H1 (cell line): ENCODE data around the gene KRT4. TPM values are rescaled to one million over a fixed set of nuclear protein-coding genes. Genes with fewer than 3 reads are reported as not detected.

Source experiments
- CTCF ChIA-PET: fragments of 300-600 bp; sonication (Branson Sonifier 250); formaldehyde crosslinking; loops from one replicate; lab custom pipeline; 2021; ENCODE audit not compliant: partially characterized antibody; lab: Charles Lee
- POLR2A ChIA-PET: fragments of 300-600 bp; sonication (Branson Sonifier 250); formaldehyde crosslinking; loops from one replicate; lab custom pipeline; 2021; ENCODE audit warnings: inconsistent platforms; ENCODE audit not compliant: partially characterized antibody; lab: Charles Lee
- DNase-seq, 2 experiments: peaks; one replicate each; pipeline versions ENCODE4 v3.0.0 to v3.0.0-alpha.2; 2010 to 2022; ENCODE audit warnings: low spot score in 2 of 2, low read depth in 1 of 2, mixed read lengths in 1 of 2
- FAIRE-seq: peaks from 2 replicates; lab custom pipeline; 2011; peaks lifted over from hg19 to GRCh38; lab: Jason Lieb, UNC
- H2AFZ ChIP-seq: 2 replicates; pipeline ENCODE4 v1.8.1; 2012; ENCODE audit warnings: low read length, inconsistent platforms
- H2AK5ac ChIP-seq: 2 replicates; pipeline ENCODE4 v1.6.1; 2013; ENCODE audit warnings: low read depth, low read length
- H2BK120ac ChIP-seq: replicated peaks from 2 replicates; pipeline ENCODE3; 2013; ENCODE audit warnings: low read depth, low read length, inconsistent platforms
- H2BK12ac ChIP-seq: 2 replicates; pipeline ENCODE4 v1.6.1; 2013; ENCODE audit warnings: low read depth, low read length
- H2BK15ac ChIP-seq: 2 replicates; pipeline ENCODE4 v1.6.1; 2013; ENCODE audit warnings: low read length
- H2BK20ac ChIP-seq: 2 replicates; pipeline ENCODE4 v1.6.1; 2013; ENCODE audit warnings: low read length
- H2BK5ac ChIP-seq: 2 replicates; pipeline ENCODE4 v1.6.1; 2013; ENCODE audit warnings: low read depth, low read length
- H3K14ac ChIP-seq: 2 replicates; pipeline ENCODE4 v1.6.1; 2013; ENCODE audit warnings: inconsistent platforms; ENCODE audit not compliant: insufficient read length
- H3K18ac ChIP-seq: 2 replicates; pipeline ENCODE4 v1.6.1; 2013; ENCODE audit warnings: low read length; ENCODE audit errors: extremely low read depth
- H3K23ac ChIP-seq: 2 replicates; pipeline ENCODE4 v1.6.1; 2013; ENCODE audit warnings: inconsistent platforms; ENCODE audit not compliant: insufficient read length
- H3K23me2 ChIP-seq: 2 replicates; pipeline ENCODE4 v1.6.1; 2013; ENCODE audit warnings: low read depth, low read length
- H3K27ac ChIP-seq: 2 replicates; pipeline ENCODE4 v1.6.1; 2011; ENCODE audit warnings: low read depth, low read length, inconsistent platforms
- H3K27me3 ChIP-seq, 4 experiments: replicated peaks in 1 of 4; 1 replicate in 1 of 4; 2 replicates in 3 of 4; pipeline versions ENCODE4 v1.6.1 to v1.8.1; 2011 to 2013; ENCODE audit warnings: low read length in 3 of 4, mild to moderate bottlenecking in 3 of 4, inconsistent platforms in 2 of 4, mixed read lengths in 2 of 4, moderate library complexity in 1 of 4; ENCODE audit not compliant: control insufficient read depth in 3 of 4, insufficient read depth in 3 of 4; ENCODE audit errors: extremely low read depth in 1 of 4
- H3K36me3 ChIP-seq, 4 experiments: 2 replicates each; pipeline versions ENCODE4 v1.6.1 to v1.8.1; 2011 to 2013; ENCODE audit warnings: mild to moderate bottlenecking in 4 of 4, low read length in 3 of 4, moderate library complexity in 2 of 4, control low read depth in 1 of 4, inconsistent platforms in 1 of 4; ENCODE audit not compliant: insufficient read depth in 4 of 4, control insufficient read depth in 2 of 4
- H3K4ac ChIP-seq: replicated peaks from 2 replicates; pipeline ENCODE3; 2013; ENCODE audit warnings: low read length, low read depth, mixed read lengths, inconsistent platforms; ENCODE audit not compliant: insufficient read length
- H3K4me1 ChIP-seq, 4 experiments: replicated peaks in 1 of 4; 1 replicate in 1 of 4; 2 replicates in 3 of 4; pipeline versions ENCODE4 v1.6.1 to v1.8.1; 2011 to 2013; ENCODE audit warnings: low read length in 3 of 4, inconsistent platforms in 2 of 4, mixed read lengths in 1 of 4; ENCODE audit not compliant: insufficient read depth in 4 of 4, control insufficient read depth in 3 of 4
- H3K4me2 ChIP-seq, 2 experiments: 2 replicates each; pipeline versions ENCODE4 v1.6.1 to v1.8.1; 2011 to 2013; ENCODE audit warnings: low read depth in 2 of 2, low read length in 2 of 2, control low read depth in 1 of 2, inconsistent platforms in 1 of 2, mild to moderate bottlenecking in 1 of 2; ENCODE audit not compliant: insufficient read depth in 1 of 2
- H3K4me3 ChIP-seq, 4 experiments: fragments of 200-600, 300-600 bp in 1 of 4; sonication (generic), shearing (Covaris generic), sonication (Bioruptor Twin) in 1 of 4; 2 replicates each; pipeline versions ENCODE4 v1.5.1 to v1.8.1; 2011 to 2016; ENCODE audit warnings: low read length in 4 of 4, low read depth in 3 of 4, control low read depth in 2 of 4, inconsistent platforms in 2 of 4, mild to moderate bottlenecking in 2 of 4, mixed read lengths in 1 of 4, moderate library complexity in 1 of 4; ENCODE audit not compliant: insufficient read depth in 2 of 4; ENCODE audit errors: extremely low read depth in 1 of 4
- H3K56ac ChIP-seq: replicated peaks from 2 replicates; pipeline ENCODE3; 2013; ENCODE audit warnings: low read depth, mild to moderate bottlenecking, mixed read lengths, low read length, inconsistent platforms; ENCODE audit not compliant: insufficient read length
- H3K79me1 ChIP-seq: 2 replicates; pipeline ENCODE4 v1.6.1; 2013; ENCODE audit warnings: low read depth, low read length, control low read depth
- H3K79me2 ChIP-seq, 2 experiments: 2 replicates each; pipeline versions ENCODE4 v1.6.1 to v1.8.1; 2012 to 2013; ENCODE audit warnings: low read length in 2 of 2, mild to moderate bottlenecking in 2 of 2, inconsistent platforms in 1 of 2; ENCODE audit not compliant: insufficient read depth in 2 of 2, control insufficient read depth in 1 of 2
- H3K9ac ChIP-seq, 4 experiments: replicated peaks in 1 of 4; 1 replicate in 1 of 4; 2 replicates in 3 of 4; pipeline versions ENCODE4 v1.6.1 to v1.8.1; 2011 to 2013; ENCODE audit warnings: low read depth in 3 of 4, low read length in 3 of 4, control low read depth in 2 of 4, mild to moderate bottlenecking in 2 of 4, moderate library complexity in 2 of 4, inconsistent platforms in 1 of 4; ENCODE audit errors: extremely low read depth in 1 of 4
- H3K9me3 ChIP-seq, 2 experiments: 2 replicates each; pipeline versions ENCODE4 v1.6.1 to v1.8.1; 2012 to 2013; ENCODE audit warnings: mild to moderate bottlenecking in 2 of 2, moderate library complexity in 2 of 2, control low read depth in 1 of 2, inconsistent platforms in 1 of 2, low read depth in 1 of 2, low read length in 1 of 2, mixed read lengths in 1 of 2; ENCODE audit not compliant: insufficient read depth in 2 of 2
- H4K20me1 ChIP-seq, 2 experiments: replicated peaks in 1 of 2; 2 replicates each; pipeline versions ENCODE3 to v1.8.1; 2011 to 2013; ENCODE audit warnings: inconsistent platforms in 2 of 2, low read length in 2 of 2, mild to moderate bottlenecking in 1 of 2; ENCODE audit not compliant: insufficient read depth in 2 of 2, control insufficient read depth in 1 of 2
- H4K5ac ChIP-seq: 2 replicates; pipeline ENCODE4 v1.6.1; 2013; ENCODE audit warnings: low read length, low read depth, mixed read lengths, inconsistent platforms; ENCODE audit not compliant: insufficient read length
- H4K8ac ChIP-seq: 2 replicates; pipeline ENCODE4 v1.8.0; 2013; ENCODE audit warnings: mild to moderate bottlenecking, moderate library complexity, low read length, inconsistent platforms; ENCODE audit not compliant: insufficient read depth; ENCODE audit errors: extremely low read depth
- H4K91ac ChIP-seq: replicated peaks from 2 replicates; pipeline ENCODE3; 2013; ENCODE audit warnings: low read length, mixed read lengths, inconsistent platforms; ENCODE audit not compliant: insufficient read length
- BACH1 ChIP-seq: IDR thresholded peaks from 2 replicates; pipeline ENCODE4 v1.6.1; 2012; ENCODE audit warnings: low read length, improper control_type of control experiment
- CHD1 ChIP-seq: IDR thresholded peaks from 2 replicates; pipeline ENCODE4 v1.6.1; 2012; ENCODE audit warnings: low read depth, low read length, improper control_type of control experiment
- CREB1 ChIP-seq: IDR thresholded peaks from 2 replicates; pipeline ENCODE4 v1.6.1; 2012; ENCODE audit warnings: inconsistent platforms
- GABPA ChIP-seq: IDR thresholded peaks from 2 replicates; pipeline ENCODE4 v1.6.1; 2011; ENCODE audit warnings: mild to moderate bottlenecking, low read length, moderate library complexity, borderline replicate concordance; ENCODE audit not compliant: insufficient read depth
- HDAC6 ChIP-seq: IDR thresholded peaks from one replicate; pipeline ENCODE4 v1.7.1; 2012; ENCODE audit warnings: low read depth, mild to moderate bottlenecking, inconsistent platforms, low read length, moderate library complexity
- KDM1A ChIP-seq: fragments of 200-600, 300-600 bp; sonication (generic); IDR thresholded peaks from 2 replicates; pipeline ENCODE4 v1.7.1; 2016; ENCODE audit warnings: mild to moderate bottlenecking, low read length, borderline replicate concordance
- KDM5A ChIP-seq: fragments of 200-600 bp; IDR thresholded peaks from 2 replicates; pipeline ENCODE4 v1.7.1; 2012; ENCODE audit warnings: mild to moderate bottlenecking, low read length, inconsistent platforms, mixed read lengths
- NANOG ChIP-seq: IDR thresholded peaks from 2 replicates; pipeline ENCODE4 v1.6.1; 2011; ENCODE audit warnings: low read length, low read depth, mild to moderate bottlenecking, inconsistent platforms; ENCODE audit not compliant: insufficient read depth, poor library complexity, severe bottlenecking
- PHF8 ChIP-seq: fragments of 200-600 bp; sonication (generic); conservative IDR thresholded peaks from 2 replicates; pipeline ENCODE4 v1.7.1; 2012; ENCODE audit warnings: low read depth, mild to moderate bottlenecking, inconsistent platforms, low read length, moderate library complexity
- RAD21 ChIP-seq, 2 experiments: IDR thresholded peaks in 1 of 2; conservative IDR thresholded peaks in 1 of 2; 2 replicates each; pipeline ENCODE4 v1.6.1; 2011; ENCODE audit warnings: low read depth in 2 of 2, low read length in 2 of 2, improper control_type of control experiment in 1 of 2, inconsistent platforms in 1 of 2, mild to moderate bottlenecking in 1 of 2, moderate library complexity in 1 of 2
- RFX5 ChIP-seq: IDR thresholded peaks from 2 replicates; pipeline ENCODE4 v1.6.1; 2011; ENCODE audit warnings: low read depth, low read length, improper control_type of control experiment, borderline replicate concordance
- SIX5 ChIP-seq: IDR thresholded peaks from 2 replicates; pipeline ENCODE4 v1.6.1; 2011; ENCODE audit warnings: mild to moderate bottlenecking, low read depth, low read length
- SP2 ChIP-seq: IDR thresholded peaks from 2 replicates; pipeline ENCODE4 v1.6.1; 2012; ENCODE audit warnings: mild to moderate bottlenecking, low read length, inconsistent platforms
- ZNF274 ChIP-seq: IDR thresholded peaks from 2 replicates; pipeline ENCODE4 v1.7.0; 2012; ENCODE audit warnings: low read length, borderline replicate concordance; ENCODE audit errors: extremely low read depth
- WGBS, 2 experiments: shearing (Covaris generic) in 1 of 2; methylation state at CpG; one replicate each; pipeline versions ENCODE4 v1.1.6 to v1.1.7; 2013 to 2015; ENCODE audit warnings: low lambda C conversion rate in 2 of 2, mixed read lengths in 2 of 2, inconsistent platforms in 1 of 2, low coverage in 1 of 2, missing lambda C conversion rate in 1 of 2; ENCODE audit not compliant: insufficient replicate concordance in 2 of 2, insufficient coverage in 1 of 2, insufficient read length in 1 of 2; ENCODE audit errors: extremely low coverage in 1 of 2, missing lambda C conversion rate in 1 of 2; 5-methylcytosine and 5-hydroxymethylcytosine counted together
- polyA plus RNA-seq, 7 experiments: library from polyadenylated mRNA; depleted of rRNA in 3 of 7; stranded (reverse) in 5 of 7; unstranded in 2 of 7; fragments of >200 nt in 5 of 7; fragments of 200-250 nt in 2 of 7; gene quantifications; 1 replicate in 5 of 7; 2 replicates in 1 of 7; 4 replicates in 1 of 7; pipeline versions ENCODE4 v1.2.1 to v1.2.3, GENCODE V29; 2011 to 2013; ENCODE audit warnings: missing spikeins in 2 of 7, mixed read lengths in 2 of 7
- total RNA-seq: library from RNA; stranded (reverse); fragmentation: NEBNext Ultra II Directional; extraction: Animal tissue kit (Norgen Biotek cat#: 25700); gene quantifications from 2 replicates; pipeline ENCODE4 v1.2.1, GENCODE V29; 2021

Gene KRT4
- total and polyA plus RNA-seq, 2 of the 8 experiments (the other 6 are each of a cell fraction or from before 2014, with no cell fraction given), result not detected

DNA sequence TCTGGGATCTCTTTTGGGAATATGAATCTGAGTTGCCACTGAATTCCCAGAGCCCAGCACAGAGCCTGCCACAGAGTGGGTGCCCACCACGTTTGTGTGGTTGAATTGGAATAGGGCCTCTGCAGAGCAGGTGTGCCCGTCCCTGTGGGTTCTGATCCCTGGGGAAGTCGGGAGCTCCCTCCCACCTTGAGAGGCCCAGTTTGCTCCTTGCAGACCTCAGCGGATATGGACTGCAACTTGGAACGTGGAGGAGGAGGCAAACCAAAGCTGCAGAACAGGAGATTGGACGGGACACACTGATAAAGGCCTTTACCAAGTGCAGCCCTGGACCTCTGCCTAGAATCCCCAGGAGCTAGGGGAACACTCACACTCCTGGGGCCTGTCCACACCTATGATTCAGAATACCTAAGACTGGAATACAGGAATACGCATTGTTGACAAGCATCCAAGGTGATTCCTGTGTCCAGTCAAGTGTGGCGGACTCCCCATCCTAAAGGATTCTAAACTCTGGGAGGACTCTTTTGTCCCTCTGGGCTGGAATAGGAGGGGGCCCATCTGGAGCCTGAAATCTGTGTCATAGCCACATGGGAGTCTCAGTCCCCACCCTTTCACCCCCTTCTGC, 39.2 kb downstream of the KRT4 start:
- Histone ChIP-seq H2AK5ac (no peak overlapping the region), H2BK15ac (no peak overlapping the region), H3K18ac (no peak overlapping the region), H3K4me3 (no peak overlapping the region), H2BK120ac (no peak overlapping the region), H3K4me2 (no peak overlapping the region), H2BK12ac (no peak overlapping the region), H3K79me1 (no peaks in the 10 kb centered on the region), H3K27ac (no peak overlapping the region), H3K36me3 (no peaks in the 10 kb centered on the region), H4K91ac (no peak overlapping the region), H3K23ac (no peak overlapping the region), H2BK20ac (no peak overlapping the region), H2AFZ (no peak overlapping the region), H3K23me2 (no peaks in the 10 kb centered on the region), H4K20me1 (no peaks in the 10 kb centered on the region), H4K5ac (no peak overlapping the region), H3K56ac (no peak overlapping the region), H3K4ac (no peak overlapping the region), H3K9ac (no peak overlapping the region), H3K27me3 (0 out of 7 replicates have a peak, but pooled peaks cover 0 to 2% (median 0%) of the 10 kb centered on the region in 4 experiments), H3K9me3 (no peaks in the 10 kb centered on the region), H3K4me1 (no peaks in the 10 kb centered on the region), H4K8ac (no peak overlapping the region), H3K79me2 (no peaks in the 10 kb centered on the region), H2BK5ac (no peak overlapping the region), H3K14ac (no peak overlapping the region)
- no peak for FAIRE-seq
- DNase-seq, result no peak
- 82% methylated on average over 8 of the region's 8 CpGs; no CpG with 5 or more reads in 1 of the 2 experiments for WGBS, 2 experiments
- POLR2A ChIA-PET, result no interaction called here
- CTCF ChIA-PET, result interaction anchor here (1.1 to 1.6 kb wide), 3 partner anchors 14 to 193 kb away, joined by 3 to 5 read pairs (median 3); no protein-coding TSS in a partner anchor
- TF ChIP-seq KDM1A (no peak), NANOG (no peak), HDAC6 (no peak), CREB1 (no peak), KDM5A (no peak), SP2 (no peak), SIX5 (no peak), PHF8 (no peak), RFX5 (no peak), ZNF274 (no peak), GABPA (no peak), BACH1 (no peak), CHD1 (no peak), RAD21 (IDR thresholded peaks at IDR 0.05 in 1 of 2, conservative IDR thresholded peaks at IDR 0.05 in 1 of 2; ENCODE audit: low read depth in 2 of 2, low read length in 2 of 2) (no peak)
